Prostate gland (tissue), 2 donors: ENCODE measurements around the gene CHID1. TPM values are rescaled to one million over a fixed set of nuclear protein-coding genes. Genes with fewer than 3 reads are reported as not detected.

Source experiments
- DNase-seq: peaks from one replicate; pipeline ENCODE4 v3.0.0-alpha.2; 2019; ENCODE audit warnings: low spot score
- H3K27ac ChIP-seq, 2 donors: fragments of 200-600 bp; sonication (generic); 2 replicates each; pipeline ENCODE4 v1.5.1; 2017 to 2019
- H3K27me3 ChIP-seq: fragments of 200-600 bp; sonication (generic); replicated peaks from 2 replicates; pipeline ENCODE4 v1.5.1; 2019; ENCODE audit not compliant: insufficient read depth
- H3K36me3 ChIP-seq, 2 donors: fragments of 200-600 bp; sonication (generic); 1 replicate in 1 of 2; 2 replicates in 1 of 2; pipeline versions ENCODE4 v1.5.1 to v1.8.1; 2017 to 2019
- H3K4me1 ChIP-seq: fragments of 200-600 bp; sonication (generic); replicated peaks from 2 replicates; pipeline ENCODE4 v1.5.1; 2019
- H3K4me3 ChIP-seq, 2 donors: fragments of 200-600 bp; sonication (generic); 2 replicates each; pipeline ENCODE4 v1.5.1; 2017 to 2019
- H3K9me3 ChIP-seq: fragments of 200-600 bp; sonication (generic); 2 replicates; pipeline ENCODE4 v1.5.1; 2017
- CTCF ChIP-seq, 4 experiments: fragments of 200-600 bp in 2 of 4; fragments of 450-650 bp in 2 of 4; sonication (generic) in 2 of 4; IDR thresholded peaks; 1 replicate in 3 of 4; 2 replicates in 1 of 4; pipeline ENCODE4 v1.5.1; 2016 to 2019; ENCODE audit warnings: antibody characterized with exemption in 4 of 4, mild to moderate bottlenecking in 2 of 4, moderate library complexity in 2 of 4
- POLR2A ChIP-seq: fragments of 450-650 bp; IDR thresholded peaks from one replicate; pipeline ENCODE4 v1.6.1; 2016; ENCODE audit warnings: antibody characterized with exemption, mild to moderate bottlenecking
- POLR2AphosphoS5 ChIP-seq: sonication (generic); formaldehyde crosslinking; IDR thresholded peaks from one replicate; pipeline ENCODE4 v1.6.1; 2017; ENCODE audit warnings: antibody characterized with exemption
- WGBS: methylation state at CpG from one replicate; pipeline ENCODE4 v1.1.5; 2018; 5-methylcytosine and 5-hydroxymethylcytosine counted together
- intact Hi-C: fragments of 100-400 bp; cut with DNase I; formaldehyde crosslinking; loops from one replicate; pipeline ENCODE4 v1.14.2; 2022
- total RNA-seq, 2 donors: library from RNA; depleted of rRNA; stranded (reverse); fragments of >200 nt; gene quantifications; one replicate each; pipeline ENCODE4 v1.1.0, GENCODE V29; 2016

CHID1 gene
- total RNA-seq, 2 donors from 2014 or later = 107 to 145 TPM

GRCh38 chr11:934527-934926 is 23.9 kb upstream of the CHID1 start:
- no peaks in the 10 kb centered on the region for H3K4me1 ChIP-seq
- no peak overlapping the region for H3K4me3 ChIP-seq
- no peaks in the 10 kb centered on the region for H3K27me3 ChIP-seq
- H3K36me3 ChIP-seq = no peaks in the 10 kb centered on the region
- intact Hi-C loops = no loop called here
- 79% methylated on average over 6 of the region's 6 CpGs for WGBS
- TF ChIP-seq CTCF (IDR thresholded peaks at IDR 0.05) (no peak), POLR2A (no peak), POLR2AphosphoS5 (no peak)
- DNase-seq = no peak
- H3K27ac ChIP-seq = no peak overlapping the region
- H3K9me3 ChIP-seq = no peaks in the 10 kb centered on the region

- no peak for DNase-seq
- Histone ChIP-seq H3K9me3 (no peaks in the 10 kb centered on the region), H3K4me3 (no peak overlapping the region), H3K4me1 (no peaks in the 10 kb centered on the region), H3K27ac (no peak overlapping the region), H3K27me3 (no peaks in the 10 kb centered on the region), H3K36me3 (no peaks in the 10 kb centered on the region)
- 89% methylated on average over 7 of the region's 7 CpGs for WGBS
- TF ChIP-seq CTCF (IDR thresholded peaks at IDR 0.05) (no peak), POLR2AphosphoS5 (no peak), POLR2A (no peak)
- intact Hi-C loops = no loop called here
These were observed 23.3 kb upstream of the CHID1 start for GRCh38 chr11:933936-934335.

- DNase-seq = no peak
- Histone ChIP-seq H3K4me3 (no peak overlapping the region), H3K27me3 (no peaks in the 10 kb centered on the region), H3K27ac (no peak overlapping the region), H3K4me1 (no peaks in the 10 kb centered on the region), H3K36me3 (no peaks in the 10 kb centered on the region), H3K9me3 (no peaks in the 10 kb centered on the region)
- no peak for TF ChIP-seq POLR2AphosphoS5
- TF ChIP-seq POLR2A = no peak
- no peak for TF ChIP-seq CTCF (IDR thresholded peaks at IDR 0.05)
- 45% methylated on average over 14 of the region's 14 CpGs for WGBS
- intact Hi-C loops = no loop called here
These were observed 22.7 kb upstream of the CHID1 start for GRCh38 chr11:933142-933851.

GRCh38 chr11:932435-932834 is 21.8 kb upstream of the CHID1 start:
- no peak for DNase-seq
- TF ChIP-seq POLR2AphosphoS5 = peak; percentile 10
- TF ChIP-seq POLR2A = no peak
- WGBS = 68% methylated on average over 4 of the region's 4 CpGs
- H3K4me3 ChIP-seq = no peak overlapping the region
- H3K4me1 ChIP-seq = no peaks in the 10 kb centered on the region
- no peak overlapping the region for H3K27ac ChIP-seq
- intact Hi-C loops = no loop called here
- no peaks in the 10 kb centered on the region for H3K27me3 ChIP-seq
- no peaks in the 10 kb centered on the region for H3K36me3 ChIP-seq
- H3K9me3 ChIP-seq = no peaks in the 10 kb centered on the region

GRCh38 chr11:931385-931784 is 20.8 kb upstream of the CHID1 start:
- DNase-seq = no peak
- Histone ChIP-seq H3K27me3 (no peaks in the 10 kb centered on the region), H3K36me3 (no peaks in the 10 kb centered on the region), H3K27ac (no peak overlapping the region), H3K4me1 (no peaks in the 10 kb centered on the region), H3K9me3 (no peaks in the 10 kb centered on the region), H3K4me3 (no peak overlapping the region)
- intact Hi-C loops = no loop called here
- 67% methylated on average over 3 of the region's 3 CpGs for WGBS
- TF ChIP-seq POLR2AphosphoS5 (no peak), CTCF (IDR thresholded peaks at IDR 0.05) (no peak), POLR2A (no peak)
